Neural crest cell (in vitro differentiated cells): ENCODE data around the gene SNX8. TPM values are rescaled to one million over a fixed set of nuclear protein-coding genes. Genes with fewer than 3 reads are reported as not detected.
A peak's percentile ranks its signal among the peaks of the same experiment; 100 is the strongest.
"Not testable (repeated sequence)": the region's sequence is repeated elsewhere in the genome, so short reads cannot be mapped to it uniquely, and the experiment has no call there.

ENCODE experiments used
- DNase-seq: peaks from one replicate; pipeline ENCODE4 v3.0.0; 2021; ENCODE audit warnings: low read depth, mixed read lengths, low spot score
- H3K27ac Mint-ChIP-seq: one replicate; pipeline ENCODE4 v1.8.0; 2021; ENCODE audit warnings: mild to moderate bottlenecking, mixed read lengths; ENCODE audit not compliant: unreplicated experiment
- H3K27me3 Mint-ChIP-seq: 2 replicates; pipeline ENCODE4 v1.8.0; 2021; ENCODE audit warnings: low read depth, mild to moderate bottlenecking, mixed read lengths
- H3K36me3 Mint-ChIP-seq: 2 replicates; pipeline ENCODE4 v1.8.0; 2021; ENCODE audit warnings: low read depth, mild to moderate bottlenecking, mixed read lengths
- H3K4me1 Mint-ChIP-seq: 2 replicates; pipeline ENCODE4 v1.8.0; 2021; ENCODE audit warnings: mixed read lengths
- H3K4me3 Mint-ChIP-seq: one replicate; pipeline ENCODE4 v1.8.0; 2021; ENCODE audit warnings: mild to moderate bottlenecking, mixed read lengths
- H3K9me3 Mint-ChIP-seq: 2 replicates; pipeline ENCODE4 v1.8.0; 2021; ENCODE audit warnings: mixed read lengths
- total RNA-seq: library from RNA; stranded (reverse); gene quantifications from 2 replicates; pipeline ENCODE4 v1.2.1, GENCODE V29; 2021
- TF ChIP-seq, protein P1 (sequence below): fragments of 200-600 bp; sonication (generic); conservative IDR thresholded peaks from 2 replicates; pipeline ENCODE4 v1.5.0; 2021; ENCODE audit warnings: antibody characterized with exemption, mild to moderate bottlenecking

Gene SNX8
- total RNA-seq, 1 donor from 2014 or later = 31.8 TPM

DNA sequence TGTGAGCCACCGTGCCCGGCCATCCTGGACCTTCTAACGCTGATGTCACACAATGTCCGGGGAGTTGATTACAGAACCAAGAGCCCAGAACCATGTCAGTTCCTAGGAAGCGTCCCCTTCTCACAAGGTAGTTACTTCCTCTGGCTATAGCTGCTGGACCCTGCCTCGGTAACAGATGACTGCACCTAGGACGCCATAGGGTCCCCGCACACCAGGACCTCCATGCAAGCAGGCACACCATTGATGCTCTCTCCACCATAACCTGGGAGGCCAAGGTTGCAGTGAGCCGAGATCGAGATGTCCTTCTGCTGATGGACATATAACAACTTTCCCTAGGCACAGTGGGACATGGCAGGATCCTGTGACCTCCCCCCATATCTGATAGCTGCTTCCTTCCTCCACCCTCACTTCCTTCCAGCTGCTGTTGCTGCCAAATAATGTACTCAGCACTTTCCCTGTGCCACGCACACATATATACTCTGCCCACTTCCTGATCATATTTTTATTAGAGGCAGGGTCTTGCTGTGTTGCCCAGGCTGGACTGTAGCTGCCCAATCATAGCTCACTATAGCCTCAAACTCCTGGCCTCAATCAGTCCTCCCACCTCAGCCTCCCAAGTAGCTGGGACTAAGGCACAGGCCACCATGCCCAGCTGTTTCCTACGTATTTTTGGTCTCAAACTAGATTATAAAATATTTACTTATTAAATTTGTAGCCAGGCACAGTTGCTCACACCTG lies 3.5 kb upstream of the SNX8 start:
- Mint-ChIP-seq H3K27ac (no peak overlapping the region), H3K36me3 (no peaks in the 10 kb centered on the region), H3K4me3 (peak overlapping the region; percentile 33), H3K27me3 (no peaks in the 10 kb centered on the region), H3K4me1 (peaks cover 5% of the 10 kb centered on the region), H3K9me3 (no peaks in the 10 kb centered on the region)
- TF ChIP-seq, protein P1, sequence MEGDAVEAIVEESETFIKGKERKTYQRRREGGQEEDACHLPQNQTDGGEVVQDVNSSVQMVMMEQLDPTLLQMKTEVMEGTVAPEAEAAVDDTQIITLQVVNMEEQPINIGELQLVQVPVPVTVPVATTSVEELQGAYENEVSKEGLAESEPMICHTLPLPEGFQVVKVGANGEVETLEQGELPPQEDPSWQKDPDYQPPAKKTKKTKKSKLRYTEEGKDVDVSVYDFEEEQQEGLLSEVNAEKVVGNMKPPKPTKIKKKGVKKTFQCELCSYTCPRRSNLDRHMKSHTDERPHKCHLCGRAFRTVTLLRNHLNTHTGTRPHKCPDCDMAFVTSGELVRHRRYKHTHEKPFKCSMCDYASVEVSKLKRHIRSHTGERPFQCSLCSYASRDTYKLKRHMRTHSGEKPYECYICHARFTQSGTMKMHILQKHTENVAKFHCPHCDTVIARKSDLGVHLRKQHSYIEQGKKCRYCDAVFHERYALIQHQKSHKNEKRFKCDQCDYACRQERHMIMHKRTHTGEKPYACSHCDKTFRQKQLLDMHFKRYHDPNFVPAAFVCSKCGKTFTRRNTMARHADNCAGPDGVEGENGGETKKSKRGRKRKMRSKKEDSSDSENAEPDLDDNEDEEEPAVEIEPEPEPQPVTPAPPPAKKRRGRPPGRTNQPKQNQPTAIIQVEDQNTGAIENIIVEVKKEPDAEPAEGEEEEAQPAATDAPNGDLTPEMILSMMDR = no peak
- DNase-seq = no peak

DNA sequence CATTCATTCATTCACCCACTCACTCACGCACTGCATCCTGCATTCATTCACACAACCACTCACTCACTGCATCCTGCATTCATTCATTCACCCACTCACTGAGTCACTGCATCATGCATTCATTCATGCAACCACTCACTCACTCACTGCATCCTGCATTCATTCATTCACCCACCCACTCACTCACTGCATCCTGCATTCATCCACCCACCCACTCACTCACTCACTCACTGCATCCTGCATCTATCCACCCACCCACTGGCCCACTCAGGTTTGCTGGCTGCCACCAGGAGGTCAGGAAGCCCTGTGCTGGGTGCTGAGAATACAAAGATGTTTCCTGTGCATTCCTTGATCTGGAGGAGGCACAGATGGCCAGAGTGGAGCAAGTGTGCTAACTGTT lies 2.3 kb upstream of the SNX8 start:
- H3K9me3 Mint-ChIP-seq = no peaks in the 10 kb centered on the region

DNA sequence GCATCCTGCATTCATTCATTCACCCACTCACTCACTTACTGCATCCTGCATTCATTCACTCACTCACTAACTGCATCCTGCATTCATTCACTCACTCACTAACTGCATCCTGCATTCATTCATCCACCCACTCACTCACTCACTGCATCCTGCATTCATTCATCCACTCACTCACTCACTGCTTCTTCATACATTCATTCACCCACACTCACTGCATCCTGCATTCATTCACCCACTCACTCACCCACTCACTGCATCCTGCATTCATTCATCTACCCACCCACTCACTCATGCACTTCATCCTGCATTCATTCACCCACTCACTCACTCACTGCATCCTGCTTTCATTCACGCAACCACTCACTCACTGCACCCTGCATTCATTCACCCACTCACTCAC lies 1.5 kb upstream of the SNX8 start:
- Mint-ChIP-seq H3K36me3 (no peaks in the 10 kb centered on the region), H3K4me1 (peaks cover 16% of the 10 kb centered on the region), H3K27ac (no peak overlapping the region), H3K27me3 (no peaks in the 10 kb centered on the region), H3K9me3 (no peaks in the 10 kb centered on the region), H3K4me3 (no peak overlapping the region)
- TF ChIP-seq, protein P1 = no peak
- DNase-seq = no peak

More for the DNA sequence above, 2.3 kb upstream of the SNX8 start:
- Mint-ChIP-seq H3K36me3 (no peaks in the 10 kb centered on the region), H3K4me3 (no peak overlapping the region), H3K4me1 (peaks cover 10% of the 10 kb centered on the region), H3K27ac (no peak overlapping the region), H3K27me3 (no peaks in the 10 kb centered on the region)
- DNase-seq = no peak
- TF ChIP-seq, protein P1 = no peak

DNA sequence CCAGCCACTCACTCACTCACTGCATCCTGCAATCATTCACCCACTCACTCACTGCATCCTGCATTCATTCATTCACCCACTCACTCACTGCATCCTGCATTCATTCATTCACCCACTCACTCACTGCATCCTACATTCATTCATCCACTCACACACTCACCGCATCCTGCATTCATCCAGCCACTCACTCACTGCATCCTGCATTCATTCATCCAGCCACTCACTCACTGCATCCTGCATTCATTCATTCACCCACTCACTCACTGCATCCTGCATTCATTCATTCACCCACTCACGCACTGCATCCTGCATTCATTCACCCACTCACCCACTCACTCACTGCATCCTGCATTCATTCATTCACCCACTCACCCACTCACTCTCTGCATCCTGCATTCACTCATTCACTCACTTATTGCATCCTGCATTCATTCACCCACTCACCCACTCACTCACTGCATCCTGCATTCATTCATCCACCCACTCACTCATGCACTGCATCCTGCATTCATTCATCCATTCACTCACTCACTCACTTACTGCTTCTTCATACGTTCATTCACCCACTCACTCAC lies 802 bp upstream of the SNX8 start:
- peaks cover 19% of the 10 kb centered on the region for H3K4me1 Mint-ChIP-seq
- H3K4me3 Mint-ChIP-seq, H3K36me3 Mint-ChIP-seq, DNase-seq, H3K9me3 Mint-ChIP-seq, H3K27ac Mint-ChIP-seq, H3K27me3 Mint-ChIP-seq: not testable (repeated sequence)

DNA sequence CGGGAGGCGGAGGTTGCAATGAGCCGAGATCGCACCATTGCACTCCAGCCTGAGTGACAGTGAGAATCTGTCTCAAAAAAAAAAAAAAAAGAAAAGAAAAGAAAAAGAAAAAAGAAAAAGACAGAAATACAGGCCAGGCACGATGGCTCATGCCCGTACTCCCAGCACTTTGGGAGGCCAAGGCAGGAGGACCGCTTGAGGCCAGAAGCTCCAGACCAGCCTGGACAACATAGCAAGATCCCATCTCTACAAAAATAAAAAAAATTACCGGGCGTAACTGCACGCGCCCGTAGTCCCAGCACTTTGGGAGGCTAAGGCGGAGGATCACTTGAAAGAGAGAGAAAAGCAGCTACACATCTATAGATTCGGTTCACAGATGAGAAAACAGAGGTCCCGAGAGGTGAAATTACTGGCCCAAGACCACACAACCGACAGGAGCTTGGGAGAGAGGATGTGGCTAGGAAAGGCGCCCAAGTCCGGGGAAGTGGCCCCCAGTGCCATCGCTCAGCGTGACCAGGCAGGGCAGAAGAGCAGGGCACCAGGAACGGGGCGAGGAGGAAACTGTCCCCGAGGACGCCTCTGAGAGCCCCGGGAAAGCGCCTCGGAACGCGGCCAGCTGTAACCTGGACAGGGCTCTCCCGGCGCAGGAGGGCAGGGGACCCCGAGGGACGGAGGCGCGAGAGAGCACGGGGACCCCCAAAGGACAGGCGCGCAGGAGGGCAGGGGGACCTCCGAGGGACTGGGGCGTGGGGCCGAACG lies 612 bp downstream of the SNX8 start:
- TF ChIP-seq, protein P1 = no peak
- H3K27ac Mint-ChIP-seq = peak overlapping the region; percentile 83
- H3K36me3 Mint-ChIP-seq = no peaks in the 10 kb centered on the region
- DNase-seq = no peak
- no peaks in the 10 kb centered on the region for H3K27me3 Mint-ChIP-seq
- H3K4me3 Mint-ChIP-seq = peak overlapping the region; percentile 97
- H3K9me3 Mint-ChIP-seq = no peaks in the 10 kb centered on the region
- peaks cover 25% of the 10 kb centered on the region for H3K4me1 Mint-ChIP-seq
